Skeletal muscle tissue (tissue), 4 donors: ENCODE measurements around the gene ITPKC. TPM values are rescaled to one million over a fixed set of nuclear protein-coding genes. Genes with fewer than 3 reads are reported as not detected.
"Not testable (repeated sequence)": the region's sequence is repeated elsewhere in the genome, so short reads cannot be mapped to it uniquely, and the experiment has no call there.

Experiments
- H3K27ac ChIP-seq: one replicate; pipeline ENCODE4 v1.7.0; 2013; ENCODE audit warnings: mild to moderate bottlenecking, low read depth, low read length, inconsistent platforms
- H3K27me3 ChIP-seq, 3 donors: one replicate each; pipeline ENCODE4 v1.7.0; 2013; ENCODE audit warnings: low read length in 3 of 3; ENCODE audit not compliant: control insufficient read depth in 3 of 3, insufficient read depth in 3 of 3
- H3K36me3 ChIP-seq, 3 donors: one replicate each; pipeline ENCODE4 v1.7.0; 2013; ENCODE audit warnings: low read length in 3 of 3; ENCODE audit not compliant: control insufficient read depth in 3 of 3, insufficient read depth in 3 of 3
- H3K4me1 ChIP-seq, 3 donors: one replicate each; pipeline ENCODE4 v1.7.0; 2013; ENCODE audit warnings: low read length in 3 of 3, mild to moderate bottlenecking in 3 of 3; ENCODE audit not compliant: control insufficient read depth in 3 of 3, insufficient read depth in 3 of 3
- H3K4me3 ChIP-seq, 3 donors: one replicate each; pipeline ENCODE4 v1.7.0; 2013; ENCODE audit warnings: low read length in 3 of 3
- H3K9ac ChIP-seq, 3 donors: one replicate each; pipeline ENCODE4 v1.7.0; 2013; ENCODE audit warnings: low read length in 3 of 3, mild to moderate bottlenecking in 3 of 3, moderate library complexity in 2 of 3, low read depth in 1 of 3
- H3K9me3 ChIP-seq, 3 donors: one replicate each; pipeline ENCODE4 v1.7.0; 2013; ENCODE audit warnings: low read length in 3 of 3; ENCODE audit not compliant: control insufficient read depth in 3 of 3
- total RNA-seq: library from RNA; depleted of rRNA; stranded (reverse); fragments of >200 nt; gene quantifications from one replicate; pipeline ENCODE4 v1.2.3, GENCODE V29; 2014
- donor health status: Osteomylitis.

Gene ITPKC
- total RNA-seq, 1 donor from 2014 or later = 6.8 TPM

DNA sequence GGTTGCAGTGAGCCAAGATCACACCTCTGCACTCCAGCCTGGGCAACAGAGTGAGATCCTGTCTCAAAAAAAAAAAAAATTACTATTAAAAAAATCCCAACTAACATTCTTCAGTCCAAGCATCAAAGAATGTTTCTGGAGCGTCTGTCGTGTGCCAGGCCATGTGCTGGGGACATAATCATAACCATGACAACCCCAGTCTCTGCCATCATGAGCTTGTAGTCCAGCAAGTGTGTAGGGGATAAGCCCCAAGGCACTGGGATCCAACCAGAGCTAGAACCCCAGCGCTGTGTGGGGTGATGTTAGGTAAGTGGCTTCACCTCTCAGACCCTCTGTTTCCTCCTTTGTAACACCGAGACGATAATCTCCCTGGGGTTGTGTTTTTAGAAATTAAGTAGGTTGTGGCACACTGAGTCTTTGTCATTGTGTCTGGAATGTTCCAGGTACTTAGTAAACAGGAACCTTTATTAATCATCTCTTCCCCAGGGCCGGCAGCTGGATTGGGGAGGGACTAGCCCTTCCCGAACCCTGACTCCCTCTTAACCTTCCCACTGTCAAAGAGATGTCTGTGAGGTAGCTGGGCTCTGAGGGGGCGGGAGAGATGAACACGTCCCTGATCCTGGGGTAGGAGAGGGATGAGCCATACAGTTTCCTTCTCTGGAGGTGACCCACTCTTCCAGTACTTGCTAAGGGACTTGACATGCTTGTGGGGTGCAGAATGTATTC is 5.2 kb downstream of the ITPKC start:
- H3K4me3 ChIP-seq = no peak overlapping the region

GRCh38 chr19:40723661-40724254 is 6.8 kb downstream of the ITPKC start:
- Histone ChIP-seq H3K4me1 (peaks cover 11 to 25% (median 23%) of the 10 kb centered on the region in 3 donors), H3K27me3 (no peaks in the 10 kb centered on the region), H3K9ac (no peak overlapping the region), H3K36me3 (peaks cover 23 to 34% (median 27%) of the 10 kb centered on the region in 3 donors), H3K9me3 (no peaks in the 10 kb centered on the region), H3K27ac (no peak overlapping the region), H3K4me3 (no peak overlapping the region)

More for the DNA sequence above, 5.2 kb downstream of the ITPKC start:
- H3K36me3 ChIP-seq = peaks cover 14 to 22% (median 16%) of the 10 kb centered on the region in 3 donors
- H3K27ac ChIP-seq = no peak overlapping the region
- H3K9me3 ChIP-seq = no peaks in the 10 kb centered on the region
- H3K9ac ChIP-seq = peak overlapping the region in 1 of 3 donors; percentile 20
- peaks cover 25 to 39% (median 38%) of the 10 kb centered on the region in 3 donors for H3K4me1 ChIP-seq
- no peaks in the 10 kb centered on the region for H3K27me3 ChIP-seq

GRCh38 chr19:40724315-40724714 is 7.4 kb downstream of the ITPKC start:
- Histone ChIP-seq H3K4me1 (peaks cover 10 to 19% (median 18%) of the 10 kb centered on the region in 3 donors), H3K27me3 (no peaks in the 10 kb centered on the region), H3K4me3 (no peak overlapping the region), H3K36me3 (peaks cover 27 to 38% (median 27%) of the 10 kb centered on the region in 3 donors), H3K27ac (no peak overlapping the region), H3K9me3 (no peaks in the 10 kb centered on the region), H3K9ac (no peak overlapping the region)

DNA sequence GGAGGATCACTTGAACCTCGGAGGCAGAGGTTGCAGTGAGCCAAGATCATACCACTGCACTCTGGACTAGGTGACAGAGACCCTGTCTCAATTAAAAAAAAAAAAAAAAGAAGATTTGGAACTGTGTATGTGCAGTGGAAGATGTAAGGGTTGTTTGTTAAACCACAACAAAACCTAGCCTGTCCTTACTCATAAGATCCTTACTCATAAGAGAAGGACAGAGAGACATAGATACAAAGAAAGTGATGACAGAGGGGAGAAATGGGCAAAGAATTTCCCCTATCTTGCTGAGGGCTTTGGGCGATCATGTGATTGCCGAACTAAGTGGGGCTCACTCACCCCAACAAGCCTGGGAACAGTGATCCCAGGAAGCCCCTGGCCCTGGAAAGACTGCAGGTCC is 7.9 kb downstream of the ITPKC start:
- Histone ChIP-seq H3K4me3 (no peak overlapping the region), H3K4me1 (peaks cover 6 to 15% (median 14%) of the 10 kb centered on the region in 3 donors), H3K27ac (no peak overlapping the region), H3K36me3 (peaks cover 27 to 40% (median 30%) of the 10 kb centered on the region in 3 donors), H3K9ac (no peak overlapping the region), H3K9me3 (no peaks in the 10 kb centered on the region), H3K27me3 (no peaks in the 10 kb centered on the region)

GRCh38 chr19:40726279-40726678 is 9.4 kb downstream of the ITPKC start:
- Histone ChIP-seq H3K4me3 (no peak overlapping the region), H3K4me1 (peaks cover 0 to 4% (median 3%) of the 10 kb centered on the region in 3 donors), H3K36me3 (peaks cover 34 to 53% (median 38%) of the 10 kb centered on the region in 3 donors), H3K27me3 (no peaks in the 10 kb centered on the region), H3K9me3 (no peaks in the 10 kb centered on the region), H3K9ac (no peak overlapping the region), H3K27ac (no peak overlapping the region)

DNA sequence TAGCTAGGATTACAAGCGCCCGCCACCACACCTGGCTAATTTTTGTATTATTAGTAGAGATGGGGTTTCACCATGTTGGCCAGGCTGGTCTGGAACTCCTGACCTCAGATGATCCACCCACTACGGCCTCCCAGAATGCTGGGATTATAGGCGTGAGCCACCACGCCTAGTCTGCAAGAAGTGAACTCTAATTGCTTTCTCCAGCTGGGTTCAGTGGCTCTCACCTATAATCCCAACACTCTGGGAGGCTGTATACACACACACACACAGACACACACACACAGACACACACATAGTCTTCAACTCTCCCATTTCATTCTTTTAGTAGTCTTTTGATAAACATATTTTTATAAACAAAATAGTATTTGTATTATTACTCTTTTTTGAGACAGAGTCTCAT is 13.2 kb downstream of the ITPKC start:
- H3K27me3 ChIP-seq, H3K9ac ChIP-seq, H3K27ac ChIP-seq, H3K4me3 ChIP-seq, H3K9me3 ChIP-seq, H3K4me1 ChIP-seq: not testable (repeated sequence)
- peaks cover 53 to 65% (median 62%) of the 10 kb centered on the region in 3 donors for H3K36me3 ChIP-seq

DNA sequence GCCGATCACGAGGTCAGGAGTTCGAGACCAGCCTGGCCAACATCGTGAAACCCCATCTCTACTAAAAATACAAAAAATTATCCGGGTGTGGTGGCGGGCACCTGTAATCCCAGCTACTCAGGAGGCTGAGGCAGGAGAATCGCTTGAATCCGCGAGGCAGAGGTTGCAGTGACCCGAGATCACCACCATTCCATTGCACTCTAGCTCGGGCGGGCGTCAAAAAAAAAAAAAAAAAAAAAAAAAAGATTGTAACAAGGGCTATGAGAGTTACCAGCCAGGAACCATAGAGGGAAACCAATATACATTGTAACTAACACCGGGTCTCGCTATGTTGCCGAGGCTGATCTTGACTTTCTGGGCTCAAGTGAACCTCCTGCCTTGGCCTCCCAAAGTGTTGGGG is 15.4 kb downstream of the ITPKC start:
- H3K9ac ChIP-seq, H3K27ac ChIP-seq, H3K4me3 ChIP-seq, H3K27me3 ChIP-seq, H3K9me3 ChIP-seq, H3K4me1 ChIP-seq: not testable (repeated sequence)
- peaks cover 53 to 65% (median 62%) of the 10 kb centered on the region in 3 donors for H3K36me3 ChIP-seq

DNA sequence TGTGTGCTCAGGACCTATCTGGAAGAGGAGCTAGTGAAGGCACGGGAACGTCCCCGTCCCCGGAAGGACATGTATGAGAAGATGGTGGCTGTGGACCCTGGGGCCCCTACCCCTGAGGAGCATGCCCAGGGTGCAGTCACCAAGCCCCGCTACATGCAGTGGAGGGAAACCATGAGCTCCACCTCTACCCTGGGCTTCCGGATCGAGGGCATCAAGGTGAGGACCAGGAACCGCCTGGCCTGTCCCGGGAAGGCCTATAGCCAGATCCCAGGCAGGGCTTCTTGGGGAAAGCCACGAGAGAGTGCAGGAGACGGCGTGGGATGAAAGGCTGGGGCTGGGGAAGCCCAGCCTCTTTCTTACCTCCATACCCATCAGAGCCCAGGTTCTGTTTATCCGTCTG is 16.2 kb downstream of the ITPKC start:
- Histone ChIP-seq H3K4me1 (no peaks in the 10 kb centered on the region), H3K27ac (no peak overlapping the region), H3K36me3 (peaks cover 49 to 62% (median 60%) of the 10 kb centered on the region in 3 donors), H3K27me3 (no peaks in the 10 kb centered on the region), H3K9me3 (no peaks in the 10 kb centered on the region), H3K4me3 (no peak overlapping the region), H3K9ac (no peak overlapping the region)

DNA sequence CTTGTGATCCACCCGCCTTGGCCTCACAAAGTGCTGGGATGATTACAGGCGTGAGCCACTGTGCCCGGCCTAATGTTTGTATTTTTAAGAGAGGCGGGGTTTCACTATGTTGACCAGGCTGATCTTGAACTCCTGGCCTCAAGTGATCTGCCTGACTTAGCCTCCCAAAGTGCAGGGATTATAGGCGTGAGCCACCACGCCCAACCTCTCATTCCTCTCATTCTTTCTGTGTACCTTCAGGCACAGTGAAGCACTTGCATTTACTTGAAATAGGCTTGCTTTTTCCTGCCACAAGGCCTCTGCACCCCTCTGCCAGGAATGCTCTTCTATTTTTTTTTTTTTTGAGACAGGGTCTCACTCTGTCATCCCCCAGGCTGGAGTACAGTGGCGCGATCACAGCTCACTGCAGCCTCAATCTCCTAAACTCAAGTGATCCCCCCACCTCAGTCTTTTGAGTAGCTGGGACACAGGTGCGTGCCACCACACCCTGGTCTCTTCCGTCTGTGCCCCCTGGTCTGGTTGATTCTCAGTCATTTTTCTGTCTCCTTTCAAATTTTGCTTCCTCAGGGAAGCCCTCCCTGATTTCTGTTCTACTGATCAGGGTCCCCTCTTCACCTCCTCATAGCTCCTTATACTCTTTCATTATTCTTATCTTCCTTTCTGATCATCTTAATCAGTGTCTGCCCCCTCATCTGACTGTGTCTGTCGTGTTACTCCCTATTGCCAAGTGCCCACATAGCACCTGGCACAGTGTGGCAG is 18.3 kb downstream of the ITPKC start:
- peaks cover 53 to 72% (median 70%) of the 10 kb centered on the region in 3 donors for H3K36me3 ChIP-seq
- no peak overlapping the region for H3K27ac ChIP-seq
- no peaks in the 10 kb centered on the region for H3K9me3 ChIP-seq
- H3K4me1 ChIP-seq = peaks cover 7 to 12% (median 11%) of the 10 kb centered on the region in 3 donors
- H3K4me3 ChIP-seq = no peak overlapping the region
- no peak overlapping the region for H3K9ac ChIP-seq
- H3K27me3 ChIP-seq = no peaks in the 10 kb centered on the region

- H3K27me3 ChIP-seq = no peaks in the 10 kb centered on the region
- no peak overlapping the region for H3K27ac ChIP-seq
- H3K4me3 ChIP-seq = no peak overlapping the region
- no peaks in the 10 kb centered on the region for H3K9me3 ChIP-seq
- peaks cover 47 to 60% (median 58%) of the 10 kb centered on the region in 3 donors for H3K36me3 ChIP-seq
- no peak overlapping the region for H3K9ac ChIP-seq
- peaks cover 18 to 25% (median 24%) of the 10 kb centered on the region in 3 donors for H3K4me1 ChIP-seq
Observed at GRCh38 chr19:40736661-40737060, 19.7 kb downstream of the ITPKC start.
